Measurements from ENCODE around the gene IL31RA.

DNA sequence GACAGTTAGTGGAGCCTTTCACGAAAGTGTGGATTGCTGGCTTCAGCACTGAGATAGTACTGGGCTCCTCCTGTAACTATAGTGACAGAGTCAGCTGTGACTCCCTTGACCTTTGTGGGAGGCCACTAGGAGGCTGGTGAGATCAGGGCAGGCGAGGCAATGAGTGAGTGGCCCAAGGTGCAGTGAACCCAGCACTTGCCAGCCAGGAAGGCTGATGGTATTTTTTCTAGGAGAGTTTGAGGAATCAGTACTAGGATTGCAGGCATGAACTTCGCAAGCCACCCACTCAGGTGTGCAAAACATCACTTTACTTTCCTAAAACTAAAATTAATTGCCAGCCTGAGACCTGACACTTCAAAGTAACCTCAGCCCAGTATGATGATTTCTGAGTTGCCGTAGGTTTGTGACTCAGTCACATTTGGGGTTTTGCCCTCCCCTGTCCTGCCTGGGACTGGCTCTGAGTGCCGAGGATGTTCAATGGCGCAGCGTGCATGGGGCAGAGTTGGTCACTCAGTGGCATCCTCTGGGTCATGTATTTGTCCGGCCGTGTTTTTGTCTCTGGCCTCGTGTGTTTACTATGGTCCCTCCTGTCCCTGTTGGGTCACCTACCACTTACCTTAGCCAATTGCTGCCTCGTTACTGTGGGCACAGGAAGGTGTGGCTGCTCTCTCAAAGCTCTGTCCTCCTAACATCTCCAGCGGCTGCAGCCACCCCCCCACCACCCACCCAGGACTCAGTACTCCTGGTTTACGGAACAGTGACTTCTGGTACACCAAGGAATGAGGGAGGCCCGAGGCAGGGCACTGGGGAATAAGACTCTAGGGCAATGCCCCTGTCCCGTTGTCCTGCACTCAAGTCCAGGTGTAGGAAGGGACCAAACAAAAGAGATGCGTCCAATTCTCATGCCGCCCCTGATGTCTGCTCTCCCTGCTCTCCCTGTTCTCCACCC, 67.2 kb downstream of the IL31RA start:
- TF ChIP-seq, protein P1, sequence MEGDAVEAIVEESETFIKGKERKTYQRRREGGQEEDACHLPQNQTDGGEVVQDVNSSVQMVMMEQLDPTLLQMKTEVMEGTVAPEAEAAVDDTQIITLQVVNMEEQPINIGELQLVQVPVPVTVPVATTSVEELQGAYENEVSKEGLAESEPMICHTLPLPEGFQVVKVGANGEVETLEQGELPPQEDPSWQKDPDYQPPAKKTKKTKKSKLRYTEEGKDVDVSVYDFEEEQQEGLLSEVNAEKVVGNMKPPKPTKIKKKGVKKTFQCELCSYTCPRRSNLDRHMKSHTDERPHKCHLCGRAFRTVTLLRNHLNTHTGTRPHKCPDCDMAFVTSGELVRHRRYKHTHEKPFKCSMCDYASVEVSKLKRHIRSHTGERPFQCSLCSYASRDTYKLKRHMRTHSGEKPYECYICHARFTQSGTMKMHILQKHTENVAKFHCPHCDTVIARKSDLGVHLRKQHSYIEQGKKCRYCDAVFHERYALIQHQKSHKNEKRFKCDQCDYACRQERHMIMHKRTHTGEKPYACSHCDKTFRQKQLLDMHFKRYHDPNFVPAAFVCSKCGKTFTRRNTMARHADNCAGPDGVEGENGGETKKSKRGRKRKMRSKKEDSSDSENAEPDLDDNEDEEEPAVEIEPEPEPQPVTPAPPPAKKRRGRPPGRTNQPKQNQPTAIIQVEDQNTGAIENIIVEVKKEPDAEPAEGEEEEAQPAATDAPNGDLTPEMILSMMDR (IDR thresholded peaks at IDR 0.05; ENCODE audit: insufficient read depth, low read length, poor library complexity, severe bottlenecking), result no peak
- no peak for TF ChIP-seq EZH2phosphoT487 (conservative IDR thresholded peaks at IDR 0.05; ENCODE audit: low read length)

Measured in SU-DHL-6 (cell line).